Small intestine (tissue), 7 donors: ENCODE results near the gene PBX4. TPM values are rescaled to one million over a fixed set of nuclear protein-coding genes. Genes with fewer than 3 reads are reported as not detected.
A peak's percentile ranks its signal among the peaks of the same experiment; 100 is the strongest.

Experiments
- DNase-seq, 2 donors: peaks; one replicate each; pipeline versions ENCODE4 v3.0.0 to v3.0.0-alpha.2; 2013
- FAIRE-seq: peaks from 2 replicates; lab custom pipeline; 2012; peaks lifted over from hg19 to GRCh38; lab: Jason Lieb, UNC
- H3K27ac ChIP-seq, 3 donors: one replicate each; pipeline ENCODE4 v1.5.1; 2013; ENCODE audit warnings: low read length in 2 of 3, mild to moderate bottlenecking in 2 of 3, control low read depth in 1 of 3, inconsistent platforms in 1 of 3, low read depth in 1 of 3, moderate library complexity in 1 of 3
- H3K27me3 ChIP-seq, 3 donors: one replicate each; pipeline ENCODE4 v1.6.1; 2013; ENCODE audit warnings: low read length in 3 of 3, inconsistent platforms in 1 of 3; ENCODE audit not compliant: control insufficient read depth in 3 of 3, insufficient read depth in 3 of 3
- H3K36me3 ChIP-seq, 3 donors: one replicate each; pipeline ENCODE4 v1.6.1; 2013; ENCODE audit warnings: low read length in 3 of 3, inconsistent platforms in 1 of 3, low read depth in 1 of 3, mild to moderate bottlenecking in 1 of 3, moderate library complexity in 1 of 3; ENCODE audit not compliant: control insufficient read depth in 3 of 3, insufficient read depth in 2 of 3
- H3K4me1 ChIP-seq, 3 donors: one replicate each; pipeline ENCODE4 v1.6.1; 2013; ENCODE audit warnings: low read length in 2 of 3, inconsistent platforms in 1 of 3, low read depth in 1 of 3, mild to moderate bottlenecking in 1 of 3, moderate library complexity in 1 of 3; ENCODE audit not compliant: control insufficient read depth in 3 of 3, insufficient read depth in 2 of 3
- H3K4me3 ChIP-seq, 3 donors: one replicate each; pipeline ENCODE4 v1.5.1; 2013; ENCODE audit warnings: low read length in 3 of 3, control low read depth in 1 of 3, inconsistent platforms in 1 of 3, low read depth in 1 of 3, mild to moderate bottlenecking in 1 of 3, moderate library complexity in 1 of 3
- H3K9me3 ChIP-seq, 2 donors: one replicate each; pipeline ENCODE4 v1.6.1; 2013; ENCODE audit warnings: low read depth in 1 of 2, low read length in 1 of 2; ENCODE audit not compliant: control insufficient read depth in 2 of 2, insufficient read depth in 1 of 2
- WGBS, 3 donors: extraction: QIAGEN DNeasy Blood & Tissue Kit; methylation state at CpG; one replicate each; pipeline ENCODE4 v1.1.7; 2013; 5-methylcytosine and 5-hydroxymethylcytosine counted together
- polyA plus RNA-seq, 4 donors: library from polyadenylated mRNA; stranded (reverse) in 3 of 4; unstranded in 1 of 4; fragments of 200-250 nt in 3 of 4; fragments of 120-200 nt in 1 of 4; gene quantifications; one replicate each; pipeline versions ENCODE4 v1.2.1 to v1.2.3, GENCODE V29; 2013
- donor health status: healthy with polysubstance abuse.
- donor health status: control.
- donor health status: control.
- donor health status: Bipolar disorder and iron deficiency.
- donor health status: healthy.

PBX4 gene
- polyA plus RNA-seq, 4 donors: 0.81 to 2.5 (median 1.4) TPM

DNA sequence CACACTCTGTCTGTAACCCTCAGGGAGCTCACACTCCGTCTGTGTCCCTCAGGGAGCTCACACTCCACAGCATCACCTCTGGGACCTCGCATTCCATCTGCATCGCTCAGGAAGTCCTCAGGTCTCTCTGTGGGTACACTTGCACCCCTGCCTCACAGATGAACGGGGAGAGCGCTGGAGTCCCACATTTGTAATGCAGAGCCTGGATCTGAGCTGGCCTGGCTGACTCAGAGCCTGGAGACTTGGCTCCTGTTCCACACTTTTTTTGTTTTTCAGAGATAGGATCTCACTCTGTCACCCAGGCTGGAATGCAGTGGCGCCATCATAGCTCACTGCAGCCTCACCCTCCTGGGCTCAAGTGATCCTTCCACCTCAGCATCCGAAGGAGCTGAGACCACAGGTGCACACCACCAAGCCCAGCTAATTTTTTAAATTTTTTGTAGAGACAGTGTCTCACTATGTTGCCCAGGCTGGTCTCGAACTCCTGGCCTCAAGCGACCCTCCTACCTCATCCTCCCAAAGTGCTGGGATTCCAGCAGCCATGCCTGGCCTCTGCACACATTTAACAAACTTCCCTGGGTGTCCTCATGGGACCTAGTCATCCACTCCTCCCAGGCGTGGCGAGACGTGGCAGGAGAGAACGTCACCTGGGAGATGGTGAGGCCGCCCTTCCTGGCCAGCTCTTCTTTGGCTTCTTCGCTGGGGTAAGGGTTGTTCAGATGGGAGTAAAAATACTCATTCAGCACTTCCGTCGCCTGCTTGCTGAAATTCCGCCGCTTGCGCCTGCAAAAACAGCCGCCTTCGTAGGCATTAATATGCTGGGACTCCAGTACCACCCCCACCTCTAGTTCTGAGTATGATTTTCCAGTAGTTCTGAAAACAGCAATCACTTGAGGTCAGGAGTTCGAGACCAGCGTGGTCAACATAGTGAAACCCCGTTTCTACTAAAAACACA is 49.4 kb downstream of the PBX4 start:
- H3K4me1 ChIP-seq: no peaks in the 10 kb centered on the region
- DNase-seq (no peak), FAIRE-seq (no peak)
- H3K27ac ChIP-seq: no peak overlapping the region
- H3K36me3 ChIP-seq: peaks cover 0 to 3% (median 0%) of the 10 kb centered on the region in 3 donors
- H3K27me3 ChIP-seq: no peaks in the 10 kb centered on the region
- H3K9me3 ChIP-seq: no peaks in the 10 kb centered on the region
- H3K4me3 ChIP-seq: no peak overlapping the region
- WGBS, 3 donors: 89 to 94% (median 92%) methylated on average over 25 of the region's 25 CpGs

DNA sequence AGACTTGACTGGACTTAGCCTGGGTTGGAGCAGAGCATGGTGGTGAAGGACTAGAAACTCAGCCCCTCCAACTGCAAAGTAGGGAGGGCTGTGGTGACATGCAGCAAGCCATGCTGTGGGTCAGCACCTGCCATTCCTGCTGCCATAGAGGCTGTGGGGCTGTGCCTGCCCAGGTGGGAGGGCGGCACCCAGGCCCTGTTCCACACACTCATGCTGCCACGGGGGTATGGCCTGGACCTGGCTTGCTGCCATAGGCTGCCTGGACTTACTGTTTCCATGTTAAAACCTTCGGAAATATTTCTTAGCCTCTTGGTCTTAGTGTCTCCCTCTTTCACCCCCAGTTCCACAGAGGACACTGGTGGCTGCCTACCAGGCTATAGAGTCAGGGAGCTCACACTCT is 51.1 kb downstream of the PBX4 start:
- no peak overlapping the region for H3K4me3 ChIP-seq
- 73 to 86% (median 85%) methylated on average over 3 of the region's 3 CpGs for WGBS, 3 donors
- DNase-seq (no peak), FAIRE-seq (no peak)
- no peaks in the 10 kb centered on the region for H3K27me3 ChIP-seq
- no peaks in the 10 kb centered on the region for H3K9me3 ChIP-seq
- H3K36me3 ChIP-seq: peaks cover 0 to 3% (median 0%) of the 10 kb centered on the region in 3 donors
- no peaks in the 10 kb centered on the region for H3K4me1 ChIP-seq
- no peak overlapping the region for H3K27ac ChIP-seq

DNA sequence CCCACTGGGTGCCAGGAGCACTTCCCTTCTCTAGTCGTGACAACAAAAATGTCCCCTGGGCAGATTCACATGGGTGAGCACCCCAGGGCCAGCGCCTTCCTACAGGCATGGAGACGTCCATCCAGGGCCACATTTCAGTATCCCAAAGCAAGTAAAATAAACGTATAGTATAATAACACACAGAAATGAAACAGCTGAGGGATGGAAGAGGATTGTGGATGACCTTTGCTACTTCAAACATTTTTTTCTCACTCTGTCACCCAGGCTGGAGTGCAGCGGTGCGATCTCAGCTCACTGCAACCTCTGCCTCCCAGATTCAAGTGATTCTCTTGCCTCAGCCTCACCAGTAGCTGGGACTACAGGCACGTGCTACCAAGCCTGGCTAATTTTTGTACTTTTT is 52.2 kb downstream of the PBX4 start:
- Histone ChIP-seq H3K4me3 (no peak overlapping the region), H3K9me3 (no peaks in the 10 kb centered on the region), H3K4me1 (no peaks in the 10 kb centered on the region), H3K27me3 (no peaks in the 10 kb centered on the region), H3K27ac (no peak overlapping the region), H3K36me3 (peaks cover 0 to 3% (median 0%) of the 10 kb centered on the region in 3 donors)
- DNase-seq (peak in 1 of 2 donors; percentile 37), FAIRE-seq (no peak)
- 26 to 65% (median 34%) methylated on average over 7 of the region's 7 CpGs for WGBS, 3 donors

DNA sequence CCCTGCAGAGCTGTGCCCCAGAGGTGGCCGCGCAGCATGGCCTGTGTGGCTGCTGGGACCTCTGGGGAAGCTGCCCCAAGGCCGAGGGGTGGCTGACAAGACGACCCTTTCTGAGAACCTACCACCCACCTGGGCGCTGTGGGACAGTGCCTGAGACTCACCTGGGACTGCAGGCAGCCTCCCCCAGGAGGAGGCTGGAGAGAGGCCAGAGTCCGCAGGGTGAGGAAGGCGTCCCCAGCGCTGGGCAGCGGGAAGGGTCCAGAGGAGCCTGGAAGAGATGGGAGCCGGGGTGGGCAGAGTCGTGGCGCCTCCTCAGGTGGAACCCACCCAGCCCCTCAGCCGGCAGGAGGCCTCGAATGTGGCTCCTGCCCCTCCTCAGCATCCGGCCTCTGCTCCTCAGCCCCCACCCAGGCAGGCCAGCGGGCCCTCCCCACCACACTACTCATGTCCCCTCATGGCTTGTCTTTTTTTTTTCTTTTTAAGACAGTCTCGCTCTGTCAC is 55.1 kb downstream of the PBX4 start:
- FAIRE-seq (no peak), DNase-seq (no peak)
- no peaks in the 10 kb centered on the region for H3K4me1 ChIP-seq
- no peak overlapping the region for H3K4me3 ChIP-seq
- 87 to 89% (median 89%) methylated on average over 16 to 17 of the region's 17 CpGs for WGBS, 3 donors
- no peaks in the 10 kb centered on the region for H3K36me3 ChIP-seq
- no peak overlapping the region for H3K27ac ChIP-seq
- no peaks in the 10 kb centered on the region for H3K9me3 ChIP-seq
- no peaks in the 10 kb centered on the region for H3K27me3 ChIP-seq

DNA sequence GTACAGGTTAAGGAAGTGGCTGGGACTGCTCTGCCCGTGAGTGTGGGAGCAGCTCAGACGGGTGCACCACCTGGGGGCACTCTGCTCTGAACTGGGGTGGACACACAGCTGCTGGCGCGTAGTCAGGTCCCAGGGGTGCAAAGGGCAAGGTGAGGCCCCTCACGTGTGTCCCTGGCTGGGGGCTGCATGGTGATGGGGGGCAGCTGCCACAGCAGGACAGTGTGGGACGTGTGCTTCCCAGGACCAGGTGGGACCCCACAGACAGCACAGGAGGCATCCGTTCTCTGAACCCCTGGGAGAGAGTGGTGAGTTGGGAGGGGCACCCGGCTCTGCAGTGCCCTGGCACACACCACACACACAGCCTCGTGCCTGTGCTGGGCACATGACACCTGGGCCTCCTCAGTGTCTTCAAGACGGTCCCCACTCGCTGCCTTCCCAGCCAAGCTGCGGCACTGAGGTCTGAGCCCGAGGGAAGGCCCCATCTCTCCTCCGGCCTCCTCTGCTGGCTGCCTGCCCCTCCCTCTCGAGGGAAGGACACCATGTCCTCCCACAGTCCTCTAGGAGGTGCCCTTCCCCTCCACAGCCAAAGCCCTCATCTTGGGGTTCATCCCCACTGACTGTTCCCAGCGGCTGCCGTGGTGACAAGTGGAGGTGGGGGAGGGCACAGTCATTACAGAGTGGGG is 55.7 kb downstream of the PBX4 start:
- Histone ChIP-seq H3K9me3 (no peaks in the 10 kb centered on the region), H3K36me3 (no peaks in the 10 kb centered on the region), H3K27ac (no peak overlapping the region), H3K27me3 (no peaks in the 10 kb centered on the region), H3K4me3 (no peak overlapping the region), H3K4me1 (no peaks in the 10 kb centered on the region)
- FAIRE-seq (no peak), DNase-seq (peak in 1 of 2 donors; percentile 43)
- WGBS, 3 donors: 61 to 70% (median 65%) methylated on average over 16 to 17 of the region's 17 CpGs

DNA sequence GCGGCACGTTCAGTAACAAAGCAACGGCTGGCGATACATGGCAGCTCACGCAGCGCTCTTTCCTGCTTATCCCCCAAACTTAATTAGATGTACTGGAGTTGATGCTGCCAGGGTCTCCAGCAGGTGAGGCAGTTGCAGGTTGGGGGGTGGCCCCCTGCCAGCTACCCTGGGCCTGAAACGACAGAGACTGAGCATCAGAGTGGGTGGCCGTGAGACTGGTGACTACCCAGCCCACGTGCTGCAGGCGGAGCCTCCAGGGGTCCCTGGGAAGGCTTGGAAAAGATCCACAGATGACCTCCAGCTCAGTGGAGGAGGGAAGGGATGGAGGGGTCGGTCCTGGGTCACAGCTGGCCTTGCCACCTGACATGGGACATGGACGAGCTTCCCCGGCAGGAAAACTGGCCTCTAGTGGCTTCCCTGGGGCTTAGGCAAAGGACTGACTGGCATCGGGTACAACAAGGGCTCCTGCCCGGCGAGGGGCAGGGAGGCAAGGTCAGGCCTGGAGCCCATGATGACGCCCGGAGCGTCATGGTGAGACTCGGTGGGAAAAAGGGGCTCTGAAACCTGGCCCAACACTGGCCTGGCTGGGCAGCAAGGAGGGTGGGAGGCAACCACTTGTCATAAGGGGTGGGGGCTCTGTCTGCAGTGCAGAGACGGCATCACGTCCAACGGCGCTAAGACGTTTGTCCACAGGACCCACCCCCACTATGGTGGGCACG is 56.4 kb downstream of the PBX4 start:
- Histone ChIP-seq H3K27ac (no peak overlapping the region), H3K4me3 (no peak overlapping the region), H3K4me1 (no peaks in the 10 kb centered on the region), H3K27me3 (no peaks in the 10 kb centered on the region), H3K36me3 (no peaks in the 10 kb centered on the region), H3K9me3 (no peaks in the 10 kb centered on the region)
- FAIRE-seq (no peak), DNase-seq (no peak)
- 86 to 92% (median 88%) methylated on average over 26 of the region's 26 CpGs for WGBS, 3 donors

DNA sequence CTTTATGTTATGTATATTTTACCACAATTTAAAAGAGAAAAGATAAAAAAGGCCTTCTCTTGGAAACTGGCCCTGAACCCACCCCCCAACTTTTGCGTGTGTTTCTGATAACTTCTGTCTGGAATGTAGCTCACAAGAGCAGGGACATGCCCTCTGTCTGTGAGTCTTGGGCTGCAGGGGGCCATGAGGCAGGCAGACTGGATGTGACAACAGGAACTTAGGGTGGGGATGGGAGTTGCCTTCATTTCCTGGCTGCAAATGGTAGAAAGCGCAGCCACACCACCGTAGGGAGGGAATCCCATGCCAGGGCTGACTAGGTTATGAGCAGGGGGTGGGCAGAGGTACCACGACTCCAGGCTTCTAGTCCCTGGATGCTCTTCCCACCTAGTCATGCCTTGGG is 58.6 kb downstream of the PBX4 start:
- WGBS, 3 donors: 66 to 88% (median 85%) methylated on average over 4 of the region's 4 CpGs
- Histone ChIP-seq H3K27me3 (no peaks in the 10 kb centered on the region), H3K36me3 (no peaks in the 10 kb centered on the region), H3K9me3 (no peaks in the 10 kb centered on the region), H3K4me3 (no peak overlapping the region), H3K4me1 (no peaks in the 10 kb centered on the region), H3K27ac (no peak overlapping the region)
- no peak for DNase-seq
- no peak for FAIRE-seq

DNA sequence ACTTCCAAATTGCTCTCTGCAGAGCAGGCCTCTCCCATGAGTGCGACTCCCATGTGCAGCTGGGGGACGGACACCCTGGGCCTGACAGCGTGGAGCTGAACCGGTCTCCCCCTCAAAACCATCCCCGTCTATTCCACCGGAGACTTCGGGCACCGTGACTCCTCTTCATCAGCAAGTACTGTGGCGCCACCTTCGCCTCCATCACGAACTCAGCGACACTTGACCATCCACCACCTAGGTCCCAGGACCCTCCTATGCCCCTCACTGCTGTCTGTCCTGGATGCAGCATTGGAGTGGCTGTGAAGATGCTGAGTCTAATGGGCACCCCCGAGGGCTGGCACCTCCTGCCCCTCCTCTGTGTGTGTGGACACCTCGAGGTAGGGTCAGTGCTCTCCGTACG is 59.9 kb downstream of the PBX4 start:
- no peak for DNase-seq
- Histone ChIP-seq H3K36me3 (no peaks in the 10 kb centered on the region), H3K9me3 (no peaks in the 10 kb centered on the region), H3K27ac (no peak overlapping the region), H3K27me3 (no peaks in the 10 kb centered on the region), H3K4me1 (no peaks in the 10 kb centered on the region), H3K4me3 (no peak overlapping the region)
- WGBS, 3 donors: 87 to 96% (median 93%) methylated on average over 14 to 16 of the region's 16 CpGs
- FAIRE-seq: no peak
